BE2C (cell line): ENCODE data around the gene TRAPPC2B. TPM values are rescaled to one million over a fixed set of nuclear protein-coding genes. Genes with fewer than 3 reads are reported as not detected.

Experiments
- DNase-seq: peaks from one replicate; pipeline ENCODE4 v3.0.0-alpha.2; 2020
- H3K27me3 ChIP-seq: fragments of 250-450 bp; sonication (Bioruptor Pico); 2 replicates; pipeline ENCODE4 v1.5.1; 2020; ENCODE audit warnings: mild to moderate bottlenecking
- H3K36me3 ChIP-seq: fragments of 250-450 bp; sonication (Bioruptor Pico); 2 replicates; pipeline ENCODE4 v1.5.1; 2020; ENCODE audit warnings: mild to moderate bottlenecking
- H3K4me1 ChIP-seq: fragments of 250-450 bp; sonication (Bioruptor Pico); 2 replicates; pipeline ENCODE4 v1.5.1; 2020
- H3K4me3 ChIP-seq: 2 replicates; pipeline ENCODE4 v1.5.1; 2011; ENCODE audit warnings: low read depth, low read length
- H3K9me3 ChIP-seq: fragments of 250-450 bp; sonication (Bioruptor Pico); 2 replicates; pipeline ENCODE4 v1.5.1; 2020
- polyA plus RNA-seq: library from polyadenylated mRNA; unstranded; fragments of >200 nt; gene quantifications from one replicate; pipeline ENCODE4 v1.2.1, GENCODE V29; 2012; ENCODE audit warnings: low read depth, missing spikeins; ENCODE audit not compliant: insufficient read length, insufficient read depth
- TF ChIP-seq, protein P1 (sequence below): IDR thresholded peaks from 2 replicates; pipeline ENCODE4 v1.5.1; 2012; ENCODE audit warnings: mild to moderate bottlenecking, low read depth, low read length

The TRAPPC2B gene
- polyA plus RNA-seq: 15.5 TPM

- DNase-seq: peak; percentile 97
- peak within 1 kb of the TSS; percentile 91 for H3K4me3 ChIP-seq
- peaks cover 5% of the 10 kb centered on the region for H3K36me3 ChIP-seq
- no peaks in the 10 kb centered on the region for H3K27me3 ChIP-seq
- H3K4me1 ChIP-seq: no peaks in the 10 kb centered on the region
- H3K9me3 ChIP-seq: no peaks in the 10 kb centered on the region
- TF ChIP-seq, protein P1, sequence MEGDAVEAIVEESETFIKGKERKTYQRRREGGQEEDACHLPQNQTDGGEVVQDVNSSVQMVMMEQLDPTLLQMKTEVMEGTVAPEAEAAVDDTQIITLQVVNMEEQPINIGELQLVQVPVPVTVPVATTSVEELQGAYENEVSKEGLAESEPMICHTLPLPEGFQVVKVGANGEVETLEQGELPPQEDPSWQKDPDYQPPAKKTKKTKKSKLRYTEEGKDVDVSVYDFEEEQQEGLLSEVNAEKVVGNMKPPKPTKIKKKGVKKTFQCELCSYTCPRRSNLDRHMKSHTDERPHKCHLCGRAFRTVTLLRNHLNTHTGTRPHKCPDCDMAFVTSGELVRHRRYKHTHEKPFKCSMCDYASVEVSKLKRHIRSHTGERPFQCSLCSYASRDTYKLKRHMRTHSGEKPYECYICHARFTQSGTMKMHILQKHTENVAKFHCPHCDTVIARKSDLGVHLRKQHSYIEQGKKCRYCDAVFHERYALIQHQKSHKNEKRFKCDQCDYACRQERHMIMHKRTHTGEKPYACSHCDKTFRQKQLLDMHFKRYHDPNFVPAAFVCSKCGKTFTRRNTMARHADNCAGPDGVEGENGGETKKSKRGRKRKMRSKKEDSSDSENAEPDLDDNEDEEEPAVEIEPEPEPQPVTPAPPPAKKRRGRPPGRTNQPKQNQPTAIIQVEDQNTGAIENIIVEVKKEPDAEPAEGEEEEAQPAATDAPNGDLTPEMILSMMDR: no peak
Observed at GRCh38 chr19:57362997-57363687, at the start of gene TRAPPC2B, which contains the start of gene ZNF547. Gene TRAPPC2B, plus strand, starts transcription at chr19:57363551. Its CDS starts 1,283 bp downstream, at chr19:57364834. Gene ZNF547, plus strand, starts transcription at chr19:57363551. Its CDS starts 5,005 bp downstream, at chr19:57368556.

DNA sequence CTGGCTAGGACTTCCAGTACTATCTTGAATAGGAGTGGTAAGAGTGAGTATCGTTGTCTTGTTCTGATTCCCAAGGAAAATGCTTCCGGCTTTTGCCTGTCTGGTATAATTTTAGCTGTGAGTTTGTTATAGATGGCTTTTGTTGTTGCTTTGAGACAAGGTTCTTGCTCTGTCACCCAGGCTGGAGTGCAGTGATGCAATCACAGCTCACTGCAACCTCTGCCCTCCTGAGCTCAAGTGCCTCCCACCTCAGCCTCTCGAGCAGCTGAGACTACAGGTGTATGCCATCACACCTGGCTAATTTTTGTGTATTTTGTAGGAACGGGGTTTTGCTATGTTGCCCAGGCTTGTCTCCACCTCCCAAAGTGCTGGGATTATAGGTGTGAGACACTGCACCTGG lies 49.2 kb upstream of the TRAPPC2B start:
- H3K4me1 ChIP-seq: no peaks in the 10 kb centered on the region

GRCh38 chr19:57317503-57317902 lies 45.8 kb upstream of the TRAPPC2B start:
- TF ChIP-seq, protein P1: no peak
- no peak overlapping the region for H3K4me3 ChIP-seq
- no peaks in the 10 kb centered on the region for H3K4me1 ChIP-seq
- H3K36me3 ChIP-seq: no peaks in the 10 kb centered on the region
- H3K27me3 ChIP-seq: peaks cover 34% of the 10 kb centered on the region
- DNase-seq: peak; percentile 21
- H3K9me3 ChIP-seq: no peaks in the 10 kb centered on the region

More for the DNA sequence above, 49.2 kb upstream of the TRAPPC2B start:
- TF ChIP-seq, protein P1: no peak
- no peak overlapping the region for H3K4me3 ChIP-seq
- no peak for DNase-seq
- no peaks in the 10 kb centered on the region for H3K9me3 ChIP-seq
- no peaks in the 10 kb centered on the region for H3K36me3 ChIP-seq
- peaks cover 34% of the 10 kb centered on the region for H3K27me3 ChIP-seq

GRCh38 chr19:57319869-57320179 lies 43.5 kb upstream of the TRAPPC2B start:
- Histone ChIP-seq H3K36me3 (peaks cover 9% of the 10 kb centered on the region), H3K9me3 (no peaks in the 10 kb centered on the region), H3K27me3 (peaks cover 25% of the 10 kb centered on the region), H3K4me3 (peak overlapping the region; percentile 95), H3K4me1 (no peaks in the 10 kb centered on the region)
- DNase-seq: no peak
- TF ChIP-seq, protein P1: no peak

DNA sequence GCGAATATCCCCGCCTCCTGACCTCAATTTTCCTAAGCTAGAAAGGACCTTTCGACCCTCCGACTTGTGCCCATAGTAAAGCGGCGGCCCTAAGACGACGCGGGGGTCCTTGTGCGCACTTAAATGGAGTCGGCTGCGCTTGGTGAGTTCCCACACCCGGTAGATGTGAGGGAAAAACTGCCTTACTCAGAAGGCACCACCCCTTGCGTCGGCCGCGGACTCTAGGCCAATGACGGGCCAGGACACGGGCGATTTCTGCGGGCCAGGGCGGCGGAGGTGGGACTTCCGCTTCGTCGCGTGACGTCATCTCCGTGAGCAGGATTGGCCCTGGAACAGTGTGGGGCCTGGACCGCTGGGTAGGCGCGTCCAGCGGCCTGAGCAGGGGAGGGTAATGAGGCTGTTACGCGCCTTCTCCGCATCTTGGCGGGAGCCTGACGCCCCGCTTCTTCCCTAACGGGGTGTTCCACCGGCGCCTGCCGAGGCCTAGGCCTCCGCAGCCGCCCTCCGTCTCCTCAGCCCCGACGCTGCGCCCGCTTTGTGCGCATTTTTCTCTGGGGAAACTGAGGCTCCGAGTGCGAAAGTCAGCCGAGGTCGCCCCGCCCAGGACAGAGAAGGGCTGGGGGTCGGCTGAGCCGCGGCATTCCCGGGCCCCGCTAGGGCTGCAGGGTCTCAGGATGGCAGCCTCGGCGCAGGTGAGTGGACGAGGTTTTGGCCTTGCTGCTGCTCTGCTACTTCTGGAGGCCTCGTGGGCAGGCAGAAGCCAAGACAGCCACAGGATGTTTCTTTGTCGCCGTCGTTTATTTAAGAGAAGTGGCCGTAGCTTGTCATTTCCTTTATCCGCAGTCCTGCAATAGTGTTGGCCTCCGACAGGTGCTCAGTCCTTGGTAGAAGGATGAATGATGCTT lies 42.9 kb upstream of the TRAPPC2B start, which contains the start of gene ZNF543:
Gene ZNF543, plus strand, starts transcription at position 293 of the 905 bp plus-strand sequence. Its CDS starts 382 bp downstream, at position 675.
- peaks cover 23% of the 10 kb centered on the region for H3K27me3 ChIP-seq
- DNase-seq: peak; percentile 97
- H3K4me3 ChIP-seq: peak within 1 kb of the TSS; percentile 95
- H3K36me3 ChIP-seq: peaks cover 15% of the 10 kb centered on the region
- H3K9me3 ChIP-seq: no peaks in the 10 kb centered on the region
- H3K4me1 ChIP-seq: no peaks in the 10 kb centered on the region
- TF ChIP-seq, protein P1: no peak
